ENCODE data around the gene MATN1.

MATN1 gene

DNA sequence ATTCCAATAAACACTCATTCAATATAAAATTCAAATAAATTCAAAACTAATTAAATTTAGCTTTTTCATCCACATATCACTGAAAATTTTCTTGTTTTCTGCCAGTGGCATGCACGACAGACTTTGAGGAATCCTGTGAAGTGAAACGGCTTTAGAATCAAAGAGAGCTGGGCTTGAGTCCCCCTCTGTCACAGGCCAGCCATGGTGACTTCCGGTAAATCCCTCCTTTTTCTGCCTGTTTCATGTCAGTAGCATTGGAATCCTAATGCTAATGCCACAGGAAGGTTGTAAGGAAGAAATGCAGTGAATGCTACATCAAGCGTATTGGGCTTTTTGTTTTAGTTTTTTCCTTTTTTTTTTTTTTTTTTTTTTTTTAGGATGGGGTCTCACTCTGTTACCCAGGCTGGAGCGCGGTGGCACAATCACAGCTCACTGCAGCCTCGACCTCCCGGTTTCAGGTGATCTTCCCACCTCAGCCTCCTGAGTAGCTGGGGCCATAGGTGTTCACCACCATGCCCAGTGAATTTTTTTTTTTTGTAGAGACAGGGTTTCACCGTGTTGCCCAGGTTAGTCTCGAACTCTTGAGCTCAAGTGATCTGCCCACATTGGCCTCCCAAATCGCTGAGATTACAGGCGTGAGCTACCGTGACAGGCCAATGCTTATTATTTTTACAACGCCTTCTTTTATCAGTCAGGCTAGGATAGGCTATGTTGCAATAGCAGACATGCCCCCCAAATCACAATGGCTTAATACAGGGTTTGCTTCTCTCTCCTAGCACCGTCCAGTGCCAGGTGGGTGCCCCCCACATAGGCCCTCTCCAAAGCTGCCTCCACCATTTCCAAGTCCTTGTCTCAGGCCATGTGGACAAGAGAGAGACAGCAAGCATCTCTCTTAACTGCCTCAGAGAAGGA, 3.6 kb upstream of the MATN1 start:
- H3K27ac Mint-ChIP-seq, result peak overlapping the region; percentile 47
- H3K4me3 Mint-ChIP-seq, result no peak overlapping the region
- no peaks in the 10 kb centered on the region for H3K9me3 Mint-ChIP-seq
- H3K36me3 Mint-ChIP-seq, result peaks cover 11% of the 10 kb centered on the region
- DNase-seq (ENCODE audit: low spot score in 2 of 2) (no peak), ATAC-seq (ENCODE audit: low read depth) (no peak)
- H3K27me3 Mint-ChIP-seq, result no peaks in the 10 kb centered on the region
- H3K4me1 Mint-ChIP-seq, result peaks cover 33% of the 10 kb centered on the region

DNA sequence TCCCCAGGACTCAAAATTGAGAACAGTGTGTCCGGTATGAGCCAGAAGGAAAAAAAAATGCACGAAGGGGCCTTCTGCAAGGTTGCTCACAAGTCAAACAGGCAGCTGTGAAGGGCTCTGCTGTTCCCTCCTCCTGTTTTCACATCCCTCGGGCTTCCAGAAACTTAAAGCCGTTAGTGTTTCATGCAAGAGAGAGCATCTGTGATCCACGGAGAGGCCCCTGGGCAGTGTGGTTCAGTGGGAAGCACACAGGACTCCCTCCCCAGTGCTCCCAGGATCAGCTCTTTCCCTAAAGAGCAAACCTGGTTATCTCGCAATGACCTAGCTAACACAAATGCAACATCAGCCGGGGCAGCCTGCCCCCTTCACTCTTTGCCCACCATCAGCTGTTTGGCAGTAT, 2.9 kb upstream of the MATN1 start:
- Mint-ChIP-seq H3K4me1 (peaks cover 27% of the 10 kb centered on the region), H3K27ac (no peak overlapping the region), H3K4me3 (no peak overlapping the region), H3K27me3 (no peaks in the 10 kb centered on the region), H3K9me3 (no peaks in the 10 kb centered on the region), H3K36me3 (peaks cover 11% of the 10 kb centered on the region)
- DNase-seq (ENCODE audit: low spot score in 2 of 2) (no peak), ATAC-seq (ENCODE audit: low read depth) (no peak)

DNA sequence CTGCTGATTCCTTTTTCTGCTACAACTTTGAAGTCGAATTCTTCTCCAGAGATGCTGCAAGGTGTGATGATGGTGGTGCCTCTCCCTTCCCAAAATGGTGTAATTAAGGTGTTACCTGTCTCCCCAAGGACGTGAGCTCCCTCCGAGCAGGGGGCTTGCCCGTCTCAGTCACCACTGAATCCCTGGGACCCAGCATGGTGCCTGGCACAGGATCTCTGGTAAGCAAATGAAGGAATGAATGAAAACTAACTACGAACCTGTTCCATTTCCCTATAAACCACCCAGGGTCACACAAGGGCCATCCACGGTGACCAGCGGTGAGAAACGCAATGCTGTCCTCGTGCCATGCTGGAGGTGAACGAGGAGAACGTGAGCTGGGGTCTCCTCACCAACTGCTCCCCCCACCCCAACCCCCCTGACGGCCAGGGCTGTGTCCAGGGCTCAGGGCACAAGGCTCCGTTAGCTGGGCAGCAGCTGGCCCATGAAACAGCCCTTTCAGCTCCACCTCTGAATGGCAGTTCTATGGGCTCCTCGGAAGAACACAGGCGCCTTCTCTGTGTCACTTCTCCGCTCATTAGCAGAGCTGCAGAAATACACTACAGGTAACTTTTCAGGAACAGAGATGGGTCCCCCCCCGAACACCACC, 2.2 kb upstream of the MATN1 start:
- H3K36me3 Mint-ChIP-seq, result peaks cover 11% of the 10 kb centered on the region
- peaks cover 21% of the 10 kb centered on the region for H3K4me1 Mint-ChIP-seq
- no peak overlapping the region for H3K4me3 Mint-ChIP-seq
- H3K27me3 Mint-ChIP-seq, result no peaks in the 10 kb centered on the region
- H3K9me3 Mint-ChIP-seq, result no peaks in the 10 kb centered on the region
- DNase-seq (ENCODE audit: low spot score in 2 of 2) (no peak), ATAC-seq (ENCODE audit: low read depth) (no peak)
- no peak overlapping the region for H3K27ac Mint-ChIP-seq

DNA sequence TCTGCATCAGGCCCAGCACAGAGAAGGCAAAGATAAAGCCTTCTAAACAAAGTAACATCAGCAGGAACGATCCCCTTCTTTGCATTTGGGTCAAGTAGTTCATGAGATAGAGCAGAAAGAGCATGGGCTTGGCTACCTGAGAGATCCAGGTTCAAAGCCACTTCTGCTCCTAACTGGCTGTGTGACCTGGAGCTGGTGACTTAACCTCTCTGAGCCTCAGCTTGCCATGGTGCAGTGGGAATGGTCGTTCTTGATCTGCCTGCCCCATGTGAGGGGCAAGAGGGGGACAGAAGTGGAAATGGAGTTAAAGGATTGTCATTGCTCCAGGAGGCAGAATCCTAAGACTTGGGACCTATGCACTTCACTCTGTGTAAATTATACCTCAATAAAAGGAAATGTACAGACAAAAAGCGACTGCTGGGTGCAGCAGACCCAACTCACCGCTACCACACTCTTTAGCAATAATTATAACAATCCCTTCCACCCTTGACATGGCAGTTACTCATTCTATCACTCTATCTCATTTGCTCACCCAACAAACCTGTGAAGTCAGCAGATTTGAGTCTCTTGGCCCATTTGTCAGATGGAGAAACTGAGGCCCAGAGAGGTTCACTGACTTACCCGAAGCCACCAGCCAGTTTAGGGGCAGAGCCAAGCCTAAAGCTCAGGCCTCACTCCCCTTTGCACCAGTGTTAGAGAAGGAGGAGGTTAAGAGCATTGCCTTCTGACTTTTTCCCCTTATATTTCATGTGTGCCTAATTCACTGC, 1.5 kb upstream of the MATN1 start:
- H3K36me3 Mint-ChIP-seq, result peaks cover 11% of the 10 kb centered on the region
- H3K27me3 Mint-ChIP-seq, result no peaks in the 10 kb centered on the region
- no peaks in the 10 kb centered on the region for H3K9me3 Mint-ChIP-seq
- DNase-seq (ENCODE audit: low spot score in 2 of 2) (no peak), ATAC-seq (ENCODE audit: low read depth) (no peak)
- H3K27ac Mint-ChIP-seq, result no peak overlapping the region
- H3K4me1 Mint-ChIP-seq, result peaks cover 19% of the 10 kb centered on the region
- no peak overlapping the region for H3K4me3 Mint-ChIP-seq

DNA sequence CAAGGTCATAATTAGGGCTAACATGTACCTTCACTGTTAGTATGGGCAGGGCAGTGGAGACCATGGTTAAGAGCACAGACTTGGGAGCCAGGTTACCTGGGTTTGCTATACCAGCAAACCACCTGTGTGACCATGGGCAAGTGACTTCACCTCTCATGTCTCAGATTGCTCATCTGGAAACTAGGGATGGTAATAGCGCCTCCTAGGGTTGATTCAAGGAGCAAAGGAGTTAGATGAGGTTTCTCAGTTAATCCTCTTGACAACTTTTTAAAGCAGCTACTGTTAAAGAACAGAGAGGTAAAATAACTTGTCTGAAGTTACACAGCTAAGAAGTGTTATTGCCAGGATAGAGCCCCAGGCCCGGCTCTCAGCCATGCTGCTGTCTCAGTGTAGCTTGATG, 790 bp upstream of the MATN1 start:
- DNase-seq (ENCODE audit: low spot score in 2 of 2) (no peak), ATAC-seq (ENCODE audit: low read depth) (no peak)
- H3K36me3 Mint-ChIP-seq, result peaks cover 11% of the 10 kb centered on the region
- no peak overlapping the region for H3K27ac Mint-ChIP-seq
- H3K4me1 Mint-ChIP-seq, result peaks cover 19% of the 10 kb centered on the region
- no peaks in the 10 kb centered on the region for H3K27me3 Mint-ChIP-seq
- no peak overlapping the region for H3K4me3 Mint-ChIP-seq
- H3K9me3 Mint-ChIP-seq, result no peaks in the 10 kb centered on the region

DNA sequence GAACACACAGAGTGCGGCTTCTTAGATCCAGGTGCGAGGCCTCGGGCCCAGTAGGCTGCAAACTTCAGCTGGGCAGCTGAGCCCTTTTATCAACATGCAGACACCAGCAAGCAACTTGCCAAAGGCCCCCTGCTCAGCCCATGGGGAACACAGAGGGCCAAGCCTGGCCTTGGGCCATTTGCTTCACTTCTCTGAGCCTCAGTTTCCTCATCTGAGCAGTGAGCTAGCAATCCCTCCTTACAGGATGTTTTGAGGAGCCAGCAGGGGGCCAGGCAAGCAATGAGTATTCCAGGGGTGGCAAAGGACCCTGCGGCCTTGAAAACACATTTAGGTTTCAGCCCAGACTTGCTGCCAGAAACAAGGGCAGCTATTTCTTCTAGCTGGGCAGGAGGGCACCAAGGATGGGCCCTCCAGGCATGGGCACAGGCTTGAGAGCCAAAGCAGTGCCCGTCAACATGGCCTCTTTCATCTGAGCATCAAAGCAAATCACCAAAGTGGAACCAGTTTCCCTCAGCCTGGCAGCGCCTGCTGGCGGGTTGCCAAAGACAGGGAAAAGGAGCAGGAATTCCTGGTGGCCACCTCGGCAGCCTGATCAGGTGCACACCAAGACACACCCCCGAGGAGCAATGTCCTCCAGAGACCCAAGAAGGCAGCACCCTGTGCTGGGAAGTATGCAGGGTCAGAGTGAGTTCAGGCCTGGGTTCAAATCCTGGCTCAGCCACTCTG, 1.4 kb downstream of the MATN1 start:
- H3K36me3 Mint-ChIP-seq, result peaks cover 6% of the 10 kb centered on the region
- peaks cover 19% of the 10 kb centered on the region for H3K4me1 Mint-ChIP-seq
- no peaks in the 10 kb centered on the region for H3K9me3 Mint-ChIP-seq
- no peaks in the 10 kb centered on the region for H3K27me3 Mint-ChIP-seq
- DNase-seq (ENCODE audit: low spot score in 2 of 2) (no peak), ATAC-seq (ENCODE audit: low read depth) (no peak)
- H3K4me3 Mint-ChIP-seq, result no peak overlapping the region
- H3K27ac Mint-ChIP-seq, result no peak overlapping the region

DNA sequence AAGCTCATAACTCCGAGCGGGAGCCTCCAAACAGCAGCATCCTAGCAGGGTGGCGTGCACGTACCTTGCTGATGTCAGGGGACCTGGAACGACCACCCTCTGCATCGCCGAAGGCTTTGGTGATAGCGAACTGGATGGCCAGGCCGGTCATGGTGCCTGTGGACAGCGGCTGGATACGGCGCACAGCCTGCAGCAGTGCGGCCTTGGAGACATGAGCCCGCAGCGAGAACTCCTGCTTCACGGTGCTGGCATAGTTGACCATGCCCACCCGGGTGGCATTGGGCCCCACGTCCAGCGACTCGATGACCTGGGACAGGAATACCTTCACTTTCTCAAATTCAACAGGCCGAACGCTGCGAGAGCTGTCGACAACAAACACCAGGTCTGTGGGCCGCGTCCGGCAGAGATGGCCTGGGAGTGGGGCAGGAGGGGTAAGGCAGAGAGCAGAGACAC, 2.0 kb downstream of the MATN1 start:
- DNase-seq (ENCODE audit: low spot score in 2 of 2) (no peak), ATAC-seq (ENCODE audit: low read depth) (no peak)
- Mint-ChIP-seq H3K4me1 (peaks cover 19% of the 10 kb centered on the region), H3K27me3 (no peaks in the 10 kb centered on the region), H3K36me3 (peaks cover 6% of the 10 kb centered on the region), H3K27ac (no peak overlapping the region), H3K4me3 (no peak overlapping the region), H3K9me3 (no peaks in the 10 kb centered on the region)

DNA sequence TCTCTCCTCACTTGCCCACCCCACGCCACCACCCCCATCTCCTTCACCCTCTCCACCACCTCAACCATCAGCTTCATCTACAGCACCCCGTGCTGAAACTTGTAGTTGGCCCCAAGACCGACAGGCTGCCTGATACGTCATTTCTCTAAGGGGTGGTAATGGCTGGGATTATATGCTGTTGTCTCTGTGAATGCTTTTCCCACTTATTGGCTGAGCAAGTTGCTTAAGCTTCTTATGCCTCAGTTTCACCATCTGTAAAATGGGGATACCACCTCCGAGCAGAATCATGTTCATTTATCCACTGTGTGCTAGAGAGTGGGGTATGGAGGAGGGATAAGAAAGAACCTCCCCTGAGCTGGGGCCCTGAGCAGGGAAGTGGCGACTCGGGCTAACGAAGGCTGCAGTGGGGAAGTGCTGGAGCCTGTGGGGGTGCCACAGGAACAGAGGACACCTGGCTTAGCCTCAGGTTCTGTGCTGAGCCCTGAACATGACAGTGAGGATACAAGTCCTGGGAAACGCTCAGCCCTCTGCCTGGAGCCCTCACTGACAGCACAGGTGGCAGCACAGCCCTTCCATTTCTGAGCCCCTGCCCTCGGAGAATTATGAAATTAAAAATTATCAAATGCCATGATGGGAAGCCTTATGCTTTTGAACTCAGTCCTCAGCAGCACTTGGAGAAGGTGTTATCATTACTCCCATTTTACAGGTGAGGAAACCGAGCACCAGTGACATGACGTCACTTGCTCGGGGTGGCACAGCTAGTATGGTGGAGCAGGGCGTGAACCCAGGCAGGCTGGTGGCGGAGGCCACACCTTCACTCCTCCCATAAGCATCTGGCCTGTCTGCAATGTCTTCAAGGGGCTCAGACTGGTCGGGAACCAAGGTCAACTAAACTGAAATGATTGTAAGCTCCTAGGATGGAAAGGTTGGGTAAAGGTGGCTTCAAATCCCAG, 2.8 kb downstream of the MATN1 start:
- Mint-ChIP-seq H3K4me1 (peaks cover 19% of the 10 kb centered on the region), H3K27ac (peak overlapping the region; percentile 41)
- ATAC-seq (ENCODE audit: low read depth), result no peak

DNA sequence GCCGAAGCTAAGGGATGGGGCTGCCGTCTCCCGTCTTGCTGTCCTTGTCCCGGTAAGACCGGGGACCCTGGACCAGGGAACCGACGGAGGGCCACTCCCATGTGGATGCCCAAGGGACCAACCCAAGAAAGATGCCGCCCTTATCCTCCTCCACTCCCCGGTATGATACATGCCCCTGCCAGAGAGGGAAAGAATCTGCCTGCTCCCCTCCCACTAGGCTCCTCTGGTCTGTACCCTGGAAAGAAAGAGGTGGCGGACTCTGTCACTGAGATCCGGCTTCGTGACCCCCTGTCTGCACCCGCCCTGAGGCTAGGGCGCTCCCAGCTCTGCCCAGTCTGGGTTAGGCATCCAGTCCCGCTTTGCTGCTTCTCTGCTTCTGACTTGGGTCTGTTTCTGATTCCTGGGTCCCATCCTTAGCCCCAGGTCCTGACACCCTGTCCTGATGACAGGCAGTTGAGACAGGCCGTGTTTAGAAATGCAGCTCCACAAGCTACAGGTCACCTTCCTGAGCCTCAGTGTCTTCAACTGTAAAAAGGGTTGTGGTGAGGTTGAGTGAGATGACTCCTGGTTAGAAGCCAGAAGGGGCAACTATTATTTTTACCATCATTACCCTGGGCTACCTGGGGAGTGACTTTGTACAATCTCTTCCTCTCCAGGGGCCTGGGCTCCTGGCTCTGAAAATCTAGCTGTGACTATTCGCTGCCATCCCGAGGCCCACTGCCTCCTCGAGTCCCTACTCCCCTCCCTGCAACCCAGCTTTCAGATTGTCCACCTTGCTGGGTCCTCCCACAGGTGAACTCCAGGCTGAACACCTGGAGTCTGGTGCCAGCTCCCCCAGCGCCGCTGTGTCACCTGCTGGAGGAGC, 3.7 kb downstream of the MATN1 start:
- Mint-ChIP-seq H3K9me3 (no peaks in the 10 kb centered on the region), H3K27ac (peak overlapping the region; percentile 99), H3K36me3 (peaks cover 6% of the 10 kb centered on the region), H3K27me3 (no peaks in the 10 kb centered on the region), H3K4me1 (peaks cover 19% of the 10 kb centered on the region), H3K4me3 (peak overlapping the region; percentile 92)
- DNase-seq (ENCODE audit: low spot score in 2 of 2) (no peak), ATAC-seq (ENCODE audit: low read depth) (no peak)

More for the DNA sequence above, 2.8 kb downstream of the MATN1 start:
- peaks cover 6% of the 10 kb centered on the region for H3K36me3 Mint-ChIP-seq
- H3K9me3 Mint-ChIP-seq, result no peaks in the 10 kb centered on the region
- no peak for DNase-seq (ENCODE audit: low spot score in 2 of 2)
- H3K4me3 Mint-ChIP-seq, result peak overlapping the region; percentile 17
- H3K27me3 Mint-ChIP-seq, result no peaks in the 10 kb centered on the region

DNA sequence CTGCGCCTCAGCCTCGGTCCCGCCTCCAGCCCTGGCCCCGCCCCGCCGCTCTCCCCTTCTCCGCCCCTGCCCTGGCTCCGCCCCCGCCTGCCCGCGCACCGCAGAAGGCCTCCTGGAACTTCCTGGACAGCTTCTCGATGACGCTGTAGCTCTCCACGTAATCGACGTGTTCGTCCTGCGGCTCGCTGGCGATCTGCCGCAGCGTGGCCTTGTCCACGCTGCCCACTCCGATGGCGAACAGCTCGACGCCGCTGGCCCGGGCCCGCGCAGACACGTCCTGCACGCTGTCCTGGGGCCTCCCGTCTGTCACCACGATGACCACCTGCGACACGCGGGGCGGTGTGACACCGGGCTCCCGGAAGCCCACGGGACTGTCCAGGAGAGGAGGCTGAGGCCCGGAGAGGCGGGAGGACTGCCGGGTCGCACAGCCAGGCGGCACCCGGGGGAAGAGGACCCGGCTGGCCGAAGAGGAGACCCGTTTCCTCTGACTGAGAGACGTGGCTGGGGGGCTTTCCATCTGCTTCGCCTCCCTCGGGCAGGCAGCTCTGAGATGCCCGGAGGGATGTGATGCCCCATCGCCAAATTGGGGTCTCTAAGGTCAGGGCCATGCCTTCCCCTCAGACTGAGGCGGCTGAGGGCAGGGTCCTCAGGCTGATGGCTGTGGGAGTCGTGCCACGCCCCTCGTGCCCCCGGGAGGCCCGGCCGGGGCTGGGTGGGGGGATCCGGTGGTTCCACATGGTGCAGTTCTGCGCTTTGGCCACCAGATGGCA, 4.6 kb downstream of the MATN1 start:
- Mint-ChIP-seq H3K27ac (peak overlapping the region; percentile 99), H3K4me3 (peak overlapping the region; percentile 92), H3K27me3 (no peaks in the 10 kb centered on the region), H3K36me3 (peaks cover 3% of the 10 kb centered on the region), H3K9me3 (no peaks in the 10 kb centered on the region), H3K4me1 (peaks cover 16% of the 10 kb centered on the region)
- peak; percentile 69 for ATAC-seq (ENCODE audit: low read depth)
- DNase-seq (ENCODE audit: low spot score in 2 of 2), result peak; percentile 91 to 96

DNA sequence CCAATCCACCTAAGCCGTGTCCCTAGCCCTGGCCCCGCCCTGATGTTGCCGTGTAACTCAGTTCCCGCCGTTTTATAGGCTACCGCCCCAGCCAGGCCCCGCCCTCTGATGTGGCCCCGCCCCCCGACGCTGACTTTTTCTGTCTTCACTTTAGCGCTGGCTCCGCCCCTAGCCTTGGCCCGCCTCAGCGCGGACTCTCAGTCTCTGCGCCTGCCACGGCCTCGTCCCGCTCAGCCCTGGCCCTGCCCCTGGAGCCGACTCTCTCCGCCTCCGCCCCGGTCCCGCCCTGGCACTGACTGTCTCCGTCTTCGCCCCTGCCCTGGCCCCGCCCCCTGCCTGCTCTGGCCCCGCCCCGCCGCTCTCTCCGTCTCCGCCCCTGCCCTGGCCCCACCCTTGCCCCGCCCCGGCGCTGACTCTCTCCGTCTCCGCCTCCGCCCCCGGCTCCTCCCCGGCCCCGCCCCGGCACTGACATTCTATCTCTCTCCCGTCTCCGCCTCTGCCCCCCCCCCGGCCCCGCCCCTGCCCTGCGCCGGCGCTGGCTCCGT, 5.2 kb downstream of the MATN1 start:
- Mint-ChIP-seq H3K27ac (peak overlapping the region; percentile 99), H3K9me3 (no peaks in the 10 kb centered on the region), H3K36me3 (peaks cover under 1% of the 10 kb centered on the region), H3K4me3 (peak overlapping the region; percentile 92), H3K27me3 (peaks cover 2% of the 10 kb centered on the region), H3K4me1 (peaks cover 16% of the 10 kb centered on the region)
- DNase-seq (ENCODE audit: low spot score in 2 of 2), result peak; percentile 94 to 98
- ATAC-seq (ENCODE audit: low read depth), result peak; percentile 77
